ENCODE measurements around the gene ASPSCR1.
A peak's percentile ranks its signal among the peaks of the same experiment; 100 is the strongest.

The ASPSCR1 gene

DNA sequence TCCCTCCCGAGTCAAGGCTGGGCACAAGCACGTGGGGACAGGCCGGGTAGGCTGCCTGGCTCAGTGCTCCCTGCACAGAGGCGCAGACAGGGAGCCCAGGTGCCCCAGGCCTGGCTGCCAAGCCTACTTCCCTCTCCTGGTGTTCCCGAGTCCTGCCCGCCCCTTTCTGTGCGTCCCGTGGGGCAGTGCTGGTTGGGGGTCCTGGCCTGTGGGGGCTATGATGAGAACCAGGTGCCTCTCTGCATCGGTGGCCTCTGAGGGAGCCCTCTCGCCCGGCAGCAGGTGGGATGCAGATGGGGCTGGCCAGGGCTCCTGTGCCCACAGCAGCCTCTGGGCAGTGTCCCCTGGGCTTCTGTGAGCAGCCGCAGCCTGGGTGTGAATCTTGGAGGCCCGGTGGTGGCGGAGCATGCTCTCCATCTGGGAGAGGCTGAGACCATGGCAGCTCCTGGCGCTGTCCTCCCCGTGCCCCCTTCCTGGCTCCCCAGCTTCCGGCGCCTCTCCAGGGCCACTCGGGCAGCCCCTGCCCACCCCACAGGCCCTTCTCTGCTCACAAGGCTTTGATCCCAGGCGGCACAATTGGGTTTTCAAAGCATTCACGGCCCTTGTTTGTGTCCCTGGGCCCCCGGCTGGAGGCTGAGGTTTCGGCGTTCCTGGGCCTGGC lies 38.0 kb downstream of the ASPSCR1 start:
- no peak for DNase-seq

DNA sequence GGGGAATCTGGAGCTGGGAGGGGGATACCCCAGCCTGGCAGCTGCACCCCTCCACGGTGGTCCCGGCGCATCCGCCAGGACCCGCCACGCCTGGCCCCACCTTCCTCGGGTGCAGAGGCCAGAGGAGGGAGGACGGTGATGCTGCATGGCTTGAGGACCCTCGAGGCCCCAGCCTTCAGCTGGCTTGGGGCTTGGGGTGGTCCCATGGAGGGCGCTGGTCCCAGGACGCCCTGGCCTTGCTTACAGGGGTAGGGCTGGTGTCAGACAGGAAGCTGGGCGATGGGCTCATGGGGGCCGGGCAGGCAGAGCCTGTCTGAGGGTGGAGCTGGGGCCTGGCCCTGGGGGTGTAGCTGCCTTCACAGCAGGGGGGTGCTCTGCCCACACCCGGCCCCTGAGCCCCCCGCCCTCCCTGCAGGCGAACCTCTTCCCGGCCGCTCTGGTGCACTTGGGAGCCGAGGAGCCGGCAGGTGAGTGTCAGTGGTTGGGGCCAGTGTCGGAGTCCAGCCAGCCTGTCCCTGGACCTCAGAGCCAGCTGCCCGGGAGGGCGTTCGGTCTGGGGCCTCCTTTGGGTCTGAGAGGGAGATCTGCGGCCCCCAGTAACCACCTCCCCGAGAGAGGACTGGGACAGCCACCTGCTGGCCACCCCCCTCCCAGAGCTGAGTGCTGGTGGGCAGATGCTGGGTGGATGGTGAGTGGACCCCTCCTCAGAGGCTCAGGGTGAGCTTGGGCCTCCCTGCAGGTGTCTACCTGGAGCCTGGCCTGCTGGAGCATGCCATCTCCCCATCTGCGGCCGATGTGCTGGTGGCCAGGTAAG lies 38.8 kb downstream of the ASPSCR1 start:
- no peak for DNase-seq

DNA sequence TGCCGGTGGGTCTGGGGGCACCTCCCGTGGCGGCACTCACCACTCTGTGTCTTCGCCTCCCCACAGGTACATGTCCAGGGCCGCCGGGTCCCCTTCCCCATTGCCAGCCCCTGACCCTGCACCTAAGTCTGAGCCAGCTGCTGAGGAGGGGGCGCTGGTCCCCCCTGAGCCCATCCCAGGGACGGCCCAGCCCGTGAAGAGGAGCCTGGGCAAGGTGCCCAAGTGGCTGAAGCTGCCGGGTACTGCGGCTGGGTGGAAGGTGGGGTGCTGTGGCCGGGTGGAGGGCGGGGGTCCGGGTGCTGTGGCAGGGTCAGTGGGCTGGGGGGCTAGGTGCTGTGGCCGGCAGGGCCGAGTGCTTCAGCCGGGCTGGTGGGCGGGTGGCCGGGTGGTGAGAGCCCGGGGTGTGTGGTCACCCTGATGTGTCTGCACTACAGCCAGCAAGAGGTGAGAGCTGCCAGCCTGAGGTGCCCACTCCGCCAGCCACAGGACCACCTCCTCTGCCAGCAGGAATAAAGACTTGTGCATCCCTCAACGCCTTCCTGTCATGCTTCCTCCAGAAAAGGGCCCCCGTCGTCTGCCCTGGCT lies 39.5 kb downstream of the ASPSCR1 start:
- no peak for DNase-seq

DNA sequence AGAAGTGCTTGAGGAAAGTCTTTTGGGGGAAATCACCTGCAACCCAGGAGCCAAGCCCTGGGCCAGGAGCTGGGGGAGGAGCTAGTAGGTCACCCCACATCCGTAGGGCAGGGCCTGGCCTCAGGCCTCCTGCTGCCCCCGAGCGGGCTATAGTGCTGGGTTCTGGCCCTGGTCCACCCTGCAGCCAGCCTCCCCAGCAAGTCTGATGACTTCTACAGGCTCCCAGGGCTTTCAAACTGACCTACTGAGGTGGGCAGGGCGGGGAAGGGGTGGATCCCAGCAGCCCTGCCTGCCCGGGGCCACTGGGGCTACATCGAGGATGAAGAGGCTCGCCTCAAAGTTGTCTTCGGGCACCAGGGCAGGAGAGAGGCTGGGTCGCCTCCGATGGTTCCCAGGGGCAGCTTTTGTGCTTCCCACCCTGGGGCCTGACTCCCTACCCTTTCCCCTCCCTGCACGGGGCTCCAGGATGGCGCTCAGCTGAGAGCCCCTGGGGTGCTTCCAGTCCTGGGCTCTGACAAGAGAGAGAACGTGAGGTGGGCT lies 40.3 kb downstream of the ASPSCR1 start:
- no peak for DNase-seq

DNA sequence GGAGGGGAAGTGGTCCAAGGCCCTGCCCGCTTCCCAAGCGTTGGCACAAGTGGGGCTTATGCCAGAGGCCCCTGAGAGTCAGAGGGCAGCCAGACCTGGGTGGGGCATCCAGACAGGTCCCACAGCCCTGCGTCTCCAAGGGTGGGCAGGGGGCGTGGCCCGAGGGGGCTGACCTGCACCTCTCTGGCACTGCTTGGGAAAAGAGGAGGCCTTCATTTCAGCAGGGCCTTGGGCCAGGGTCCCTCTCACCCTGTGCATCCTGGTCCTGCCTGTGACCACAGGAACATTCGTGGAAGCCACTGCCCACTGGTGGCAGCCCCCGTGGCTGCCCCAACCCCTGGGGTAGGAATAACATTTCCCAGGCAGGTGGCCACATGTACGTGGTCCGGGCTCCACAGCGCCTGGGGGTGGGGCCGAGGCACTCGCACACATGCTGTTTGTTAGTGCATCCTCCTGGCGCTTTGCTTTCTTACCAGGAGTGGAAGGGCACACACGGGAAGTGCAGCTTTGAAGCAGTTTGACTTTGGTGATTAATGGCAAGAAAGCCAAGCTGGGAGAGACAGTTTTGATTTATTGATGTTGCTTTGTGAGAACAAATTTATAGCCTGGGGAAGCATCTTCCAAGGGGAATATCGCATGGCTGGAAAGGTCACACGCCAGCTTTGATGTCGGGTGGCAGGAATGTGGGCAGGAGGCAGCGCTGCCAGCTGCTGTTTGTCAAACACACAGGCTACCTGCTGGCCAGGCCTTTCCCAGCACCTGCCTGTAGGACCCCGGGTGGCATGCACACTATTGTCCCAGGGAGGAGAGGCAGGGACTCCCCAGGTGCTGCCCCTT lies 40.9 kb downstream of the ASPSCR1 start:
- no peak for DNase-seq

DNA sequence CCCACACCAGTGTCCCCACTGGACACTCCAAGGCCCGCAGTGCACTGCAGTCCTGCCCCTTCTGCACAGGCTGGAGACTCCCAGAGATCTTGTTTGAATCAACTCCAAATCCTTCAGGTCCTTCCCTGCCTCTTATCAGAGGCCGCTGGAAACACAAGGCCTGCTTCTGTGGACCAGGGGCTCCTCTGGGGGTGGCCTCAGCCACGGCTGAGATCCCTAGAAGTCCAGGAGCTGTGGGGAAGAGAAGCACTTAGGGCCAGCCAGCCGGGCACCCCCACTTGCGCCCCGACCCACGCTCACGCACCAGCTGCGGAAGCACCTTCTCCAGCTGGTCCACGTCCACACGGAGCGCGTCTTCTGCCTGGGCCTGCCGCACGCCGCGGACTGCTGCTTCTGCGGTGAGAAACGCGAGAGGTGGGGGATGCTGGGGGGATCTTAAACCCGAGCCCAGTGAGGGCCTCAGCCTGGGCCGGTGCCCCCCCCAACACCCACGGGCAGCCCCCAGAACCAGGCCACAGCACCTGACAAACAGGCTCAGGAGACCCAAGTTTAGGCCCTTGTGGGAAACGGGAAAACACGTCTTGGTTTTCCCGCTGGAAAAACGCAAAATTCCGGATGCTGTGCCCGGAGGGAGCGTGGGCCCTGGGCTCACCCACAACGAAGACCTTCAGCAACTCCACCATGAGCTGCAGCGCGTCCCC lies 41.7 kb downstream of the ASPSCR1 start:
- DNase-seq: no peak

DNA sequence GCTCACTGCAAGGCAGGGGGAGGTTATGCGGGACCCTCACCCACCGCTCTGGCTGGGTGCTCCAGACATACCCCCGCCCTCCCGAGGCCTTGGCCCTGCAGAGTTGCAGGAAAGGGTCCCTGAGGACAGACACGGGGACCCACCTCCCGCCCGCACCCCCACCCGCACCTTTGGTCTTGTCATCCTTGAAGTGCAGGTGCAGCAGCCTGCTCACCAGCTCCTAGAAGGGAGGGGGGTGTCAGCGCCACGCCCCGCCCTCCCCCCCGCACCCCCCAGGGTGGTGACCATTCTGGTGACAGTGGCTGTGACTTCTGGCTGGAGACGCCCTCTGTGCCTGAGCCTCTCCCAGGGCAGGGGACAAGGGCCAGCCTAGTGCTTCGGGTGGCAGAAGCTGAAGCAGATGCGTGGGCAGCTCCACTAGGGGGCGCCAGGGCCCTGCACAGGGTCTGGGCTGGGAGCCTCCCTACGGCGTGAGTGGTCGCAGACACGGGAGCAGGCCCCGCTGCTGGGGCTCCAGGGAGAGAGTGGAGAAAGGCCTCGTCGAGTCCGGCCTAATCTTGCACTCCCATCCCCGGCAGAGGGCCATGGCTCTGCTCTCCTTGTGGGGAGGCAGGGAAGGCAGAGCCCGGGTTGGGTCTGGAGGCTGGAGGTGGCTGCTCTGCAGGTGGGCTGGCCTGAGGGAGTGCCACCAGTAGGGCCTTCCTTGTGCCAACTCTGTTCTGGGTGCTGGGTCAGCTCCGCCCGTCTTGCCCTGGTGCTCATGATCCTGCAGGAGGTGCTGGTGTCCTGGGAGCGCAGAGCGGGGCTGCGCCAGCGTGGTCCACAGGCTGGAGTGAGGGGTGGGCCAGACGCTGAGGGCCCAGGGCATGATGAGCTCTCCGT lies 42.5 kb downstream of the ASPSCR1 start:
- DNase-seq: peak; percentile 70

DNA sequence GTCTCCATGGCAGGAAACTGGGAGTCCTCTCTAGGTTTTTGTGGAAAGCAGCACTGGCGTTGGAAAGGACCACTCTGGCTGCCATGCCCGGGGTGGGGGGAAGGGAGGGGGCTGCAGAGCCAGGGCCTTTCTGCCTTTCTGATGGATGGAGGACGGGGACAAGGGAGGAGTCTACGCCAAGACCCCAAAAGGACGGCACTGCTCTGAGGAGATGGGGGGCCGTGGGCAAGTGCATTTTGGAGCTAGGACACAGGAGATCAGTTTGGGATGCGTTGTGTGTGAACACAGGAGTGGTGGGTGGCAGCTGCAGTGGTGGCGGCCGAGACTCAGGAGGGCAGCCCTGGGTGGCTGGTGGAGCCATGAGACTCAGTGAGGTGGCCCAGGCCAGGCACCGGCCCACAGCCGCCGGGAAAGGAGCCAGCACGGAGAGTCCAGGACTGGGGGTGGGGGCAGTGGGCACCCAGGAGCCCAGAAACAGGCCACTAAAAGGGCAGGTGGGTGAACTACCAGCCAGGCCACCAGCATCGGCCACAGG lies 43.2 kb downstream of the ASPSCR1 start:
- no peak for DNase-seq

DNA sequence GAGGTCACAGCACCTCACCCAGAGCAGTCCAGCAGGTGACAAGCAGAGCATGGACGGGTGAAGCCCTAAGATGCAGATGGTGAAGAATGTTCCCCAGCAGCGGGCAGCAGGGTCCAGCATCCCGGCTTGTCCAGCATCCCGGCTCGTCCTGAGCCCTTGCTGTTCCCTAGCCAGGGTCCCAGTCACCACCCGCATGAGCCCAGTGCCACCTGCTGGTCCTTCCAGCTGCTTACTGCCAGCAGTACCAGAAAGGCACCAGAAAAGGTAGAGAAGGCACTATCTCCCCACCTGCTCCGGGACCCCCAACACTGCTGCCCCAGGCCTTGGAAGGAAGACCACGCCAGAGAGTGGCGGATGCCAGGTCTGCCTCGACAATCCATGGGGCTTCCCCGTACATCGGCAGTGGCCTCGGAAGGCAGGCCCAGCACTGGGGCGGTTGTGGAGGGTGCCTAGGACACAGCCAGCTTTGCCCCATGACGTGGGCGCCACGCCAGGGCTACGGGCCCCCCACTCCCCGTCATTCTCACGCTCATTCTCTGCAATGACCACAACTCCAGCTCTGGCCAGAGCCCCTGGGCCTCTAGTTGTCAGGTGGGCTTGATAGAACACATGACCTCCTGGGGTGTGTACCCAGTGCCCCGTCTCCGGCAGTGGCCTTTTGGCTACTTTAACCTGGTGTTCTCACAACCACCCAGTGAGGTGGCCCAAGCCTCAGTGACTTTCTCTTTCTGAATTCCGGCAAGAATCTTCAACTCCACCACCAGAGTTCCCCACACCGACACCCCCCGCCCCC lies 43.9 kb downstream of the ASPSCR1 start:
- DNase-seq: peak; percentile 63

DNA sequence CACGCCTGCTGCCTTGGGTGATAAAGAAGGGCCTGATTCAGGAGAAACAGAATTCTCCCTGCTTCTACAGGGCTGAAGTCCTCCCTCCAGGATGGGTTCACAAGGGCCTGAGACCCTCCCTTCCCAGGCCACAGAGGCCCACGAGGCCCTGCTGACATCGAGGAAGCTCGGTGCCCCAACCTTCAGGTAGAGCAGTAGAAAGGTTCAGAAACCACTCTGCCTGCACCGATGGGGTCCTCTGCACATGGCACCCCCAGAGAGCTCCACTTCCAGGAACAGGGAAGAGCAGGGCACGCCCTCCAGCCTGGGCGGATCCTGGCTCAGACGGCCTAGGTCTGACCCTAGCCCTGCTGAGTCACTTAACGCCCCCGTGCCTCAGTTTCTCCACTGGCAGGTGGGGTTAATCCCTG lies 44.5 kb downstream of the ASPSCR1 start:
- DNase-seq: no peak

DNA sequence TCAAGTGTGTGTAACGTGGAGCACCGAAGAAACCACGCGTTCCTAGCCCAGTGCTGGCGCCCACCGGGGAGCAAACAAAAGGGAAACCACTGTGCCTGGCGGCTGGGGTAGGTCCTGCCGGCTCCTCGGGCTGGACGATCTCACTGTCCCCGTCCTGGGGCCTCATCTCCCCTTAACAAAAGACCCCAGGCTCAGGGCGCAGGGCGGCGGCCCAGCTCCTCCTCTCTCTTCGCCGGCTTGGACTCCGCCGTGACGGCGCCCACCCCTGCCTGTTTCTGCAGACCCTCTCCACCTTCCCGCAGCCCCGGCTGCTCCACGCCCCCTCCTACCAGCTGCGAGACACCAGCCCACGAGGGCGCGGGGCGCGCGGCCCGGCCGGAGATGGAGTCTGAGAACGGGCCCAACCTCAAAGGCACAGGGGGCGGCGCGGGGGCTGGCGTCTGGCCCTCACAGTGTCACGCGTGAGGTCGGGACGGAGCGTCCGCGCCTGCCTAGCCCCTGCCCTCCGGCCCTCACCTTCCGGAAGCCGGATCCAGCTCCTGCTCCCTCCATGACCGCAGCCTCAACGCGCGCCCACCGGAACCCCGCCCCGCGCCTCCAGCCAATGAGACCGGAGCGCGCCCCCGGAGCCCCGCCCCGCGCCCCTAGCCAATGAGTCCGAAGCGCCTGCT lies 45.0 kb downstream of the ASPSCR1 start, which contains the start of gene CENPX:
Gene CENPX, minus strand, starts transcription at position 569 of the 671 bp plus-strand sequence. Its CDS starts 17 bp downstream, at position 552.
- no peak for DNase-seq

DNA sequence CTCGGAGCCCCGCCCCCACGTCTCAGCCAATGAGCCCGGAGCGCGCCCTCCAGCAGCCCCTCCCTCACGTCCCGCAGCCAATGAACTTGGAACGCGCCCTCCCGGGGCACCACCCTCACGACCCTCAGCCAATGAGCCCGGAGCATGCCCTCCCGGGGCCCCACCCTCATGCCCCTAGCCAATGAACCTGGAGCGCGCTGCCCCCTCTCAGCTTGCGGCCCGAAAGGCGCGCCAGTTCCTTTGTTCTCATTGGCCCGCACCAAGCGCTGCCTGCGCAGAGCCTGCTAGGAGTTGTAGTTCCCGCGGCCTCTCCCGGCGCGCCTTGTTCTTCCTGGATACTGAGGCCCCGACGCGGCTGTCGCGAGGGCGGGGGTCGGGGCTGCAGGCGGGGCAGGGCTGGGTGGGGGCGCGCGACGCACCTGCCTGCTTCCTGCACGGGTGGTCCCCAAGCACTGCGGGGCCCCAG lies 45.6 kb downstream of the ASPSCR1 start, which contains the start of gene LRRC45:
Gene LRRC45, plus strand, starts transcription at position 325 of the 466 bp plus-strand sequence. CDS start 339 bp downstream, outside the sequence.
- DNase-seq: peak; percentile 100

DNA sequence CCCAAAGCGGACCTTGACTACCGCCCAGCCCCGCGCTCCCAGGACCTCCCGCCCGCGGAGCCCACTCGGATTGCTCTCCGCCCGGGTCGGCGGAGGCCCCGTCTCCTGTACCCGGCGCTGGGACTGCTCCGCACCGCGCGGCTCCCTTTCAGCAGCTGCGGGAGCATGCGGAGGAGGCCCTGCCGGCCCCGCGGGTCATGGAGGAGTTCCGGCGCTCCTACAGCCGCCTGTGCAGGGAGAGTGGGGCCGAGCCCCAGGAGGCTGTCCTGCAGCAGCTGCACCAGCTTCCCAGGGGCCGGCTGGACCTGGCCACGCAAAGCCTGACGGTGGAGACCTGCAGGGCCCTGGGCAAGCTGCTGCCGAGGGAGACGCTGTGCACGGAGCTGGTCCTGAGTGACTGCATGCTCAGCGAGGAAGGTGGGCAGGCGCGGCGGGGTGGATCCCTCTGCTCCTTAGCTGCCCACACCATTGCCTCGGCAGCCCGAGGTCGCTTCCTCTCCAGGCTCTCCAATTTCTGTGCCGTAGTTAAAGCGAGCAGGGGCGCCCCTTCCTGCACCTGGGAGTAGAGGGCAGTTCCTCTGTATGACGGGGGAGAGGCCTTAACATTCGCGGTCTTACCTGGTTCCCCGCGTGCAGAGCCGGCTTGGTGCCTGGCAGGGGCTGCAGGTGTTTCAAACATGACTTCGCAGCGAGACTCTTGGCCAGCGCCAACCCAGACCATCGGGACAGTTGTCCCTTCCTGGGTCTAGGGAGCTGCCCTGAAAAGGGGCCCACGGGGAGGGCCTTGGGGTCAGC lies 46.2 kb downstream of the ASPSCR1 start:
- no peak for DNase-seq

DNA sequence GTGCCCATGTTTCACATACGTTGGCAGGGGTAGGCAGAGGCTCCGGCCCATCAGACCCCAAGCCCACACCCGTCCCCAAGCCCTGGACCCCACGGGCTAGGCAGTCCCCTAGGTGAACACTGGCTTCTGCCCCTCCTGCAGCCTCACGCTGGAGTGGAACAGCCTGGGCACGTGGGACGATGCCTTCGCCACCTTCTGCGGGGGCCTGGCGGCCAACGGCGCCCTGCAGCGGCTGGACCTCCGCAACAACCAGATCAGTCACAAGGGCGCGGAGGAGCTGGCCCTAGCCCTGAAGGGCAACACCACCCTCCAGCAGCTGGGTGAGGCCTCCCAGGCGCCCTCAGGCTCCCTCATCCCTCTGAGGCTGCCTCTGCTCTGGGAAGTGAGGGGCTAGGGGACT lies 47.4 kb downstream of the ASPSCR1 start:
- DNase-seq: no peak

DNA sequence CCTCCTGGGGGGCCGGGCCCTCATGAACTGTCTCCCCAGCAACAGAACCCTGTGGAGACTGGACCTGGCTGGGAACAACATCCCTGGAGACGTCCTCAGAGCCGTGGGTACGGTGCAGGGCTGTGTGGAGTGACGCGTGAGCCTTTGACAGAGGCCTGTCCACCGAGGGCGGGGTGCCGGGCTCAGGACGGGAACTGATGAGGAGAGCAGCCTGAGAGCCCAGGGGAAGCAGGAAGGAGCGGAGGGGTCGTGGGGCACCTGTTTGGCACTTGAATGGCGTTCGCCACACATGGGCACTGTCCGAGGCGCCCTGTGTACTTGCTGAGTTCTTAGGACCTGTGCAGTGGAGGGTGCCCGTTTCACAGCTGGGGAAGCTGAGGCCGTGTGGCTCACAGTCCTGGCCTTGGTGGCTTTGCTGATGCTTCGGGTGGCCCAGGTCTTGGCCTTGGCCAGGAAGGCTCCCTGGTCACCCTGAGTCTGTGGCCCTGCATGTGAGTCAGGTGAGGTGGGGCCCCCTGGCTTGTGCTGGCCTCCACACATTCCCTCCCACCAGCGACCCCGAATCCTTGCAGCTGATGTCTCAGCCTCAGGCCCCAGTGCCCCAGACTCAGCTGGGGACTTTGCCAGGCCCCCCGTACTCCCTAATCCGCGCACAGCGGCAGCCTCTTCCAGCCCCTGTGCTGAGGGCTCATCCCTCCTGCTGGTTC lies 48.1 kb downstream of the ASPSCR1 start:
- no peak for DNase-seq

DNA sequence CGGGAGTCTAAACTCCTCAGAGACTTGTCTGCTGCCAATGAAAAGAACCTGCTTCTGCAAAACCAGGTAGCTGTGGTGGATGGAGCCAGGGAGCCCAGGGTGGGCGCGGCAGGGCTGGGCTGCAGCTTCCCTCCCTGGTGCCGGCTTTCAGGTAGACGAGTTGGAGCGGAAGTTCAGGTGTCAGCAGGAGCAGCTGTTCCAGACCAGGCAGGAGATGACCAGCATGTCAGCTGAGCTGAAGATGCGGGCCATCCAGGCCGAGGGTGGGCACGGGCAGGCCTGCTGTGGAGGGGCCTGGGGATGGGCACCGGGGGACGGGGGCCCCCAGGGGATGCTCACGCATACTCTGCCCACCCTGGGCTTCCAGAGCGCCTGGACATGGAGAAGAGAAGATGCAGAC lies 50.8 kb downstream of the ASPSCR1 start:
- no peak for DNase-seq

DNA sequence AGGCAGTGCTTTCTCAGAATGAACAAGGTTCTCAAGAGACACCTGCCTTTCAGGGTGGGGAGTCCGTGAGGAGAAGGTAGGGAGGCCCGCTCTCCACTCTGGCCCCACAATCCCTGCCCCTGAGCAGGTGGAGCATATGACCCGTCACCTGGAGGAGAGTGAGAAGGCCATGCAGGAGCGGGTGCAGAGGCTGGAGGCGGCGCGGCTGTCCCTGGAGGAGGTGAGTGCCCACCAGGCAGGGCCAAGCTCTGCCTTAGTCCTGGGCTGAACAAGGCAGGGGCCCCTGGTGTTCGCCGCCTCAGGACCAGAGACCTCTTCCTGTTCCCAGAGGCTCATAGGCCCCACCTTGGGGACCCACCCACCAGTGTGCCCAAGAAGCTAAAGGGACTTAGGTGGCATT lies 51.5 kb downstream of the ASPSCR1 start:
- DNase-seq: no peak

DNA sequence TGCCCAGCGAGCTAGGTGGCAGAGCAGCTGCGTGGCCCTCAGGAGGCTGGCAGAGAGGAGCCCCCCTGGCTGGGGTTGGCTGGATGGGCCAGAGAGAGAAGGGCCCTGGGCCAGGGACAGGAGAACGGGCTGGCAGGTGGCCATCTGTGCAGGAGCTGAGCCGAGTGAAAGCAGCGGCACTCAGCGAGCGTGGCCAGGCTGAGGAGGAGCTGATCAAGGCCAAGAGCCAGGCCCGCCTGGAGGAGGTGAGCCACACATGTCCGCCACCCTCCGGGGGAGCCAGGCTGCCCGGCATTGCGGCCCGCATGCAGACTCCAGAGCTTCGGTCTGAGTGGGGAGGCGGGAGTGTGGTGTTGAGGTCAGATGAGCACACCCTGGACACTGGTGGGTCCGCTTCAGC lies 52.0 kb downstream of the ASPSCR1 start:
- DNase-seq: no peak
